Astrocyte (in vitro differentiated cells and primary cell): ENCODE measurements around the gene TAS2R16. TPM values are rescaled to one million over a fixed set of nuclear protein-coding genes. Genes with fewer than 3 reads are reported as not detected.

Experiments
- DNase-seq: peaks from one replicate; pipeline ENCODE4 v3.0.0-alpha.2; 2010; ENCODE audit warnings: low read depth
- FAIRE-seq: peaks from 2 replicates; lab custom pipeline; 2011; peaks lifted over from hg19 to GRCh38; lab: Jason Lieb, UNC
- H2AFZ ChIP-seq: 2 replicates; pipeline ENCODE4 v1.6.0; 2012; ENCODE audit warnings: low read depth, low read length, inconsistent platforms
- H3K27ac ChIP-seq: 2 replicates; pipeline ENCODE4 v1.5.1; 2011; ENCODE audit warnings: low read depth, low read length, inconsistent platforms
- H3K27me3 ChIP-seq: 2 replicates; pipeline ENCODE4 v1.6.0; 2011; ENCODE audit warnings: low read length, inconsistent platforms; ENCODE audit not compliant: insufficient read depth
- H3K36me3 ChIP-seq: 2 replicates; pipeline ENCODE4 v1.5.1; 2011; ENCODE audit warnings: low read length, inconsistent platforms; ENCODE audit not compliant: insufficient read depth
- H3K4me1 ChIP-seq: 2 replicates; pipeline ENCODE4 v1.5.1; 2011; ENCODE audit warnings: low read length, inconsistent platforms; ENCODE audit not compliant: insufficient read depth
- H3K4me2 ChIP-seq: 2 replicates; pipeline ENCODE4 v1.6.0; 2012; ENCODE audit warnings: low read length, inconsistent platforms
- H3K4me3 ChIP-seq: 2 replicates; pipeline ENCODE4 v1.5.1; 2011; ENCODE audit warnings: low read depth, mild to moderate bottlenecking, low read length, inconsistent platforms; ENCODE audit not compliant: insufficient read depth
- H3K79me2 ChIP-seq: 2 replicates; pipeline ENCODE4 v1.6.0; 2012; ENCODE audit warnings: mild to moderate bottlenecking, low read length, inconsistent platforms; ENCODE audit not compliant: insufficient read depth
- H3K9ac ChIP-seq: 2 replicates; pipeline ENCODE4 v1.6.0; 2012; ENCODE audit warnings: mild to moderate bottlenecking, low read length, inconsistent platforms
- H3K9me3 ChIP-seq: 2 replicates; pipeline ENCODE4 v1.5.1; 2012; ENCODE audit warnings: low read depth, mild to moderate bottlenecking, low read length, inconsistent platforms; ENCODE audit not compliant: insufficient read depth
- H4K20me1 ChIP-seq: 2 replicates; pipeline ENCODE4 v1.6.0; 2012; ENCODE audit warnings: low read length, inconsistent platforms; ENCODE audit not compliant: insufficient read depth
- H3K27ac Mint-ChIP-seq: one replicate; pipeline ENCODE4 v1.8.0; 2021; ENCODE audit warnings: mild to moderate bottlenecking, mixed read lengths; ENCODE audit not compliant: unreplicated experiment
- H3K27me3 Mint-ChIP-seq: one replicate; pipeline ENCODE4 v1.8.0; 2021; ENCODE audit warnings: low read depth, mixed read lengths; ENCODE audit not compliant: unreplicated experiment
- H3K36me3 Mint-ChIP-seq: one replicate; pipeline ENCODE4 v1.8.0; 2021; ENCODE audit warnings: low read depth, mixed read lengths; ENCODE audit not compliant: unreplicated experiment
- H3K4me1 Mint-ChIP-seq: one replicate; pipeline ENCODE4 v1.8.0; 2021; ENCODE audit warnings: low read depth, mixed read lengths; ENCODE audit not compliant: unreplicated experiment
- H3K4me3 Mint-ChIP-seq: one replicate; pipeline ENCODE4 v1.8.0; 2021; ENCODE audit warnings: mild to moderate bottlenecking, moderate library complexity, mixed read lengths; ENCODE audit not compliant: unreplicated experiment
- H3K9me3 Mint-ChIP-seq: one replicate; pipeline ENCODE4 v1.8.0; 2021; ENCODE audit warnings: mild to moderate bottlenecking, mixed read lengths; ENCODE audit not compliant: unreplicated experiment
- CTCF ChIP-seq: IDR thresholded peaks from 2 replicates; pipeline ENCODE4 v1.5.1; 2011; ENCODE audit warnings: low read depth, mild to moderate bottlenecking, inconsistent platforms, low read length, moderate library complexity; ENCODE audit not compliant: insufficient read depth
- EZH2 ChIP-seq: IDR thresholded peaks from 2 replicates; pipeline ENCODE4 v1.6.1; 2012; ENCODE audit warnings: mild to moderate bottlenecking, low read length, inconsistent platforms; ENCODE audit not compliant: insufficient read depth
- total RNA-seq: library from RNA; stranded (reverse); gene quantifications from 2 replicates; pipeline ENCODE4 v1.2.1, GENCODE V29; 2021

TAS2R16 gene
- total RNA-seq, 1 donor from 2014 or later, result not detected

- FAIRE-seq, result no peak
- Mint-ChIP-seq H3K27ac (no peak overlapping the region), H3K36me3 (no peaks in the 10 kb centered on the region), H3K9me3 (peaks cover 8% of the 10 kb centered on the region), H3K27me3 (no peaks in the 10 kb centered on the region), H3K4me1 (peaks cover 3% of the 10 kb centered on the region), H3K4me3 (no peak overlapping the region)
- DNase-seq, result no peak
- Histone ChIP-seq H3K4me1 (no peaks in the 10 kb centered on the region), H3K9ac (no peak overlapping the region), H2AFZ (no peak overlapping the region), H3K4me3 (no peak overlapping the region), H4K20me1 (no peaks in the 10 kb centered on the region), H3K79me2 (no peaks in the 10 kb centered on the region), H3K27ac (no peak overlapping the region), H3K36me3 (no peaks in the 10 kb centered on the region), H3K4me2 (no peak overlapping the region), H3K9me3 (no peaks in the 10 kb centered on the region), H3K27me3 (no peaks in the 10 kb centered on the region)
- no peak for TF ChIP-seq EZH2
- no peak for TF ChIP-seq CTCF
Observed at GRCh38 chr7:123034106-123034505, 38.6 kb upstream of the TAS2R16 start.

GRCh38 chr7:123030631-123031030 is 35.1 kb upstream of the TAS2R16 start:
- H3K27ac ChIP-seq, result no peak overlapping the region
- Mint-ChIP-seq H3K36me3 (no peaks in the 10 kb centered on the region), H3K27ac (no peak overlapping the region), H3K27me3 (no peaks in the 10 kb centered on the region), H3K4me1 (no peaks in the 10 kb centered on the region), H3K4me3 (no peak overlapping the region), H3K9me3 (peaks cover 8% of the 10 kb centered on the region)
- H3K4me1 ChIP-seq, result peaks cover 2% of the 10 kb centered on the region
- TF ChIP-seq CTCF, result no peak
- no peak for TF ChIP-seq EZH2
- no peaks in the 10 kb centered on the region for H3K27me3 ChIP-seq
- H3K79me2 ChIP-seq, result no peaks in the 10 kb centered on the region
- H3K9me3 ChIP-seq, result no peaks in the 10 kb centered on the region
- no peak overlapping the region for H3K4me2 ChIP-seq
- H2AFZ ChIP-seq, result no peak overlapping the region
- FAIRE-seq, result no peak
- H3K9ac ChIP-seq, result no peak overlapping the region
- H4K20me1 ChIP-seq, result no peaks in the 10 kb centered on the region
- H3K4me3 ChIP-seq, result no peak overlapping the region
- no peaks in the 10 kb centered on the region for H3K36me3 ChIP-seq
- DNase-seq, result no peak

GRCh38 chr7:123028339-123028738 is 32.8 kb upstream of the TAS2R16 start:
- Histone ChIP-seq H2AFZ (no peak overlapping the region), H3K27ac (no peak overlapping the region), H3K36me3 (no peaks in the 10 kb centered on the region), H3K4me3 (no peak overlapping the region), H3K9ac (no peak overlapping the region), H3K4me1 (peaks cover 8% of the 10 kb centered on the region), H3K27me3 (no peaks in the 10 kb centered on the region), H3K79me2 (no peaks in the 10 kb centered on the region), H4K20me1 (no peaks in the 10 kb centered on the region), H3K4me2 (no peak overlapping the region), H3K9me3 (no peaks in the 10 kb centered on the region)
- Mint-ChIP-seq H3K9me3 (peaks cover 3% of the 10 kb centered on the region), H3K36me3 (no peaks in the 10 kb centered on the region), H3K27ac (no peak overlapping the region), H3K4me1 (no peaks in the 10 kb centered on the region), H3K27me3 (no peaks in the 10 kb centered on the region), H3K4me3 (no peak overlapping the region)
- no peak for FAIRE-seq
- TF ChIP-seq CTCF, result no peak
- TF ChIP-seq EZH2, result no peak
- DNase-seq, result peak; percentile 3
